GM12801 (cell line): ENCODE results near the gene PFDN4.

Experiments
- TF ChIP-seq, protein P1 (sequence below): IDR thresholded peaks from one replicate; pipeline ENCODE4 v1.5.1; 2011; ENCODE audit warnings: control low read depth; ENCODE audit not compliant: insufficient read length; ENCODE audit errors: extremely low read depth

Gene PFDN4

DNA sequence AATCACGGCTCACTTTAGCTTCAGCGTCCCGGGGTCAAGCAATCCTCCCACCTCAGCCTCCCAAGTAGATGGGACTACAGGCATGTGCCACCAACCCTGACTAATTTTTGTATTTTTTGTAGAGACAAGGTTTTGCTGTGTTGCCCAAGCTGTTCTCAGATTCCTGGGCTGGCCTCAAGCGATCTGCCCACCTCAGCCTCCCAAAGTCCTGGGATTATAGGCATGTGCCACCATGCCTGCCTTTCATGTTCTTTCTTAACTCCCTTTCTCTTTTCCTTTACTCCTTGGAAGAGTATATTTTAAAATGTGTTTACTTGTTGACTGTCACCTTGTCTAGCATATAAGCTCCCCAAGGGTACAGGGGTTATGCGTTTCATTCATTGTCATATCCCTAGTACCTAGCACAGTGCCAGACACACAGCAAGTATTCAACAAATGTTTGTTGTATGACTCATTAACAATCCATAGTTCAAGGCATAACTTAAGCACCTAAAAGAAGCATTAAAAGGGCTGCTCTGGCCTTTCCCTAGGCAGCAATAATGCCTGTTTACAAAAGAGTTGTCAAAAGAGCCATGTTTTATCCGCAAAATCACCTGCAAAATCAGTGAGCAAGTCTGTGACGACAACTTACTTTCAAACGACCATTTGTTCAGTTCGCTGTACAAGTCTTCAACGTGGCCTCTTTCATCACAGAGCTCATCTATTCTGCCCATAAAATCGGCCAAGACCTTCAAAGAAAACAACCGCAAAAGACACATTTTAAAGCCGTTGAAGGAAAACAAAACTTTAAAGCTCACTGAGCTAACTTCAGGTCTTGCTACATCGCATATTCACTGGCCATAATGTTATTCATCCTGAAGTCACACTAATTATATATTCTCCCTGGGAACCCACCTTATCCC, 38.7 kb upstream of the PFDN4 start:
- TF ChIP-seq, protein P1, sequence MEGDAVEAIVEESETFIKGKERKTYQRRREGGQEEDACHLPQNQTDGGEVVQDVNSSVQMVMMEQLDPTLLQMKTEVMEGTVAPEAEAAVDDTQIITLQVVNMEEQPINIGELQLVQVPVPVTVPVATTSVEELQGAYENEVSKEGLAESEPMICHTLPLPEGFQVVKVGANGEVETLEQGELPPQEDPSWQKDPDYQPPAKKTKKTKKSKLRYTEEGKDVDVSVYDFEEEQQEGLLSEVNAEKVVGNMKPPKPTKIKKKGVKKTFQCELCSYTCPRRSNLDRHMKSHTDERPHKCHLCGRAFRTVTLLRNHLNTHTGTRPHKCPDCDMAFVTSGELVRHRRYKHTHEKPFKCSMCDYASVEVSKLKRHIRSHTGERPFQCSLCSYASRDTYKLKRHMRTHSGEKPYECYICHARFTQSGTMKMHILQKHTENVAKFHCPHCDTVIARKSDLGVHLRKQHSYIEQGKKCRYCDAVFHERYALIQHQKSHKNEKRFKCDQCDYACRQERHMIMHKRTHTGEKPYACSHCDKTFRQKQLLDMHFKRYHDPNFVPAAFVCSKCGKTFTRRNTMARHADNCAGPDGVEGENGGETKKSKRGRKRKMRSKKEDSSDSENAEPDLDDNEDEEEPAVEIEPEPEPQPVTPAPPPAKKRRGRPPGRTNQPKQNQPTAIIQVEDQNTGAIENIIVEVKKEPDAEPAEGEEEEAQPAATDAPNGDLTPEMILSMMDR = no peak

GRCh38 chr20:54170026-54170471, 37.8 kb upstream of the PFDN4 start:
- TF ChIP-seq, protein P1 = no peak

DNA sequence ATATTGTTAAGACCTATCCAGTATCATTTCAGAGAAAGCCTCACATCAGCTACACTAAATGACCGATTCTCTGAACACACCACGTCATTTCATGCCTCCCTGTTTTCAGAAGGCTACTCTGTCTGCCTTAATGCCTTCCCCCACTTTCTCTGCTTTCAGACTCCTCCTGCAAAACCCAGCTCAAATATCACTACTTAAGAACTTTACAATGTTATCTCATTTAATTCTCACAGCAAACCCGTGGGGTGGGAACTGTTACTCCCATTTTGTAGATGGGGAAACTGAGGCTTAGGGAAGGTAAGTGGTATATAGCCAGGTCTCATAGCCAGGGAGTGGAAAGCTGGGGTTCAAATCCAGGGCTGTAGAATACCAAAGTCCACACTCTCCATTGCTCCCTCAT, 36.9 kb upstream of the PFDN4 start:
- TF ChIP-seq, protein P1 = no peak

- TF ChIP-seq, protein P1 = no peak
These were observed 35.4 kb upstream of the PFDN4 start for GRCh38 chr20:54172532-54172855.

- TF ChIP-seq, protein P1 = no peak
These were observed 34.8 kb upstream of the PFDN4 start for GRCh38 chr20:54172856-54173652.

GRCh38 chr20:54173653-54174456, 34.0 kb upstream of the PFDN4 start, which contains the start of gene CYP24A1:
TSS of gene CYP24A1 (minus strand) at chr20:54173986. CDS start at chr20:54173579, 407 bp downstream.
- TF ChIP-seq, protein P1 = no peak
